GM12878 (cell line): Measurements from ENCODE around the gene ASB4. TPM values are rescaled to one million over a fixed set of nuclear protein-coding genes. Genes with fewer than 3 reads are reported as not detected.

Source experiments
- ATAC-seq: fragments of 200-7000 bp; cut with Tn5 transposase; 3 replicates; pipeline ENCODE4 v1.9.1; 2020; ENCODE audit warnings: mild to moderate bottlenecking, moderate library complexity
- BruUV-seq: library from RNA; stranded (reverse); fragments of 400-500 nt; replicated peaks from 2 replicates; lab custom pipeline; 2021; lab: Mats Ljungman, UMichigan
- CTCF ChIA-PET: fragments of 300-600 bp; sonication (Branson Sonifier 250); formaldehyde crosslinking; extraction: SDS; loops from one replicate; lab custom pipeline; 2021; ENCODE audit warnings: inconsistent platforms; lab: Yijun Ruan, JAX
- POLR2A ChIA-PET: fragments of 350-600 bp; formaldehyde crosslinking; extraction: SDS; loops from one replicate; lab custom pipeline; 2021; ENCODE audit warnings: inconsistent platforms; lab: Charles Lee
- RAD21 ChIA-PET: fragments of 300-600 bp; sonication (Branson Sonifier 250); formaldehyde crosslinking; loops from one replicate; lab custom pipeline; 2023; ENCODE audit warnings: antibody characterized with exemption; ENCODE audit not compliant: unreplicated experiment; lab: Charles Lee
- SMC1A ChIA-PET: fragments of 300-600 bp; sonication (Branson Sonifier 250); formaldehyde crosslinking; loops from one replicate; lab custom pipeline; 2023; ENCODE audit not compliant: unreplicated experiment, uncharacterized antibody; lab: Charles Lee
- DNase-seq: peaks from one replicate; pipeline ENCODE4 v3.0.0-alpha.2; 2011; ENCODE audit warnings: low read depth, low spot score
- FAIRE-seq: peaks from 3 replicates; lab custom pipeline; 2011; peaks lifted over from hg19 to GRCh38; lab: Jason Lieb, UNC
- H2AFZ ChIP-seq: 2 replicates; pipeline ENCODE4 v1.6.0; 2011; ENCODE audit warnings: low read depth, low read length, control low read depth; ENCODE audit not compliant: control insufficient read depth
- H3K27ac ChIP-seq: 2 replicates; pipeline ENCODE4 v1.5.1; 2011; ENCODE audit warnings: control low read depth; ENCODE audit not compliant: control insufficient read depth, insufficient read depth
- H3K27me3 ChIP-seq, 2 experiments: replicated peaks in 1 of 2; 2 replicates each; pipeline versions ENCODE4 v1.6.0 to v1.6.1; 2011; ENCODE audit warnings: low read length in 1 of 2; ENCODE audit not compliant: control insufficient read depth in 2 of 2, insufficient read depth in 2 of 2
- H3K36me3 ChIP-seq, 2 experiments: 2 replicates each; pipeline ENCODE4 v1.5.1; 2011; ENCODE audit warnings: low read length in 1 of 2; ENCODE audit not compliant: control insufficient read depth in 2 of 2, insufficient read depth in 2 of 2
- H3K4me1 ChIP-seq: 2 replicates; pipeline ENCODE4 v1.6.1; 2011; ENCODE audit warnings: mild to moderate bottlenecking, low read length, moderate library complexity, mixed read lengths; ENCODE audit not compliant: control insufficient read depth, insufficient read depth
- H3K4me2 ChIP-seq: 2 replicates; pipeline ENCODE4 v1.6.0; 2011; ENCODE audit warnings: control low read depth; ENCODE audit not compliant: control insufficient read depth, insufficient read depth
- H3K4me3 ChIP-seq: fragments of 200-600 bp; sonication (generic); 2 replicates; pipeline ENCODE4 v1.5.1; 2016
- H3K79me2 ChIP-seq: 2 replicates; pipeline ENCODE4 v1.6.0; 2011; ENCODE audit warnings: low read length; ENCODE audit not compliant: control insufficient read depth, insufficient read depth
- H3K9ac ChIP-seq: 2 replicates; pipeline ENCODE4 v1.8.0; 2011; ENCODE audit warnings: low read length, control low read depth, mixed read lengths; ENCODE audit not compliant: control insufficient read depth, insufficient read depth
- H3K9me3 ChIP-seq: replicated peaks from 3 replicates; pipeline ENCODE4 v1.5.1; 2011; ENCODE audit warnings: mild to moderate bottlenecking, low read length; ENCODE audit not compliant: control insufficient read depth, insufficient read depth
- H4K20me1 ChIP-seq: 2 replicates; pipeline ENCODE4 v1.6.0; 2011; ENCODE audit not compliant: control insufficient read depth, insufficient read depth
- ATF3 ChIP-seq: IDR thresholded peaks from 2 replicates; pipeline ENCODE4 v1.6.1; 2011; ENCODE audit warnings: low read depth, mild to moderate bottlenecking, low read length, moderate library complexity, borderline replicate concordance; ENCODE audit errors: extremely low read depth
- CEBPZ ChIP-seq: fragments of 150-350 bp; IDR thresholded peaks from 2 replicates; pipeline ENCODE4 v1.6.1; 2016; ENCODE audit warnings: low read depth, low read length
- DPF2 ChIP-seq: fragments of 450-650 bp; IDR thresholded peaks from 2 replicates; pipeline ENCODE4 v1.6.1; 2017; ENCODE audit warnings: mild to moderate bottlenecking
- ESRRA ChIP-seq: IDR thresholded peaks from 2 replicates; pipeline ENCODE4 v1.6.1; 2012; ENCODE audit warnings: mild to moderate bottlenecking, low read length, improper control_type of control experiment
- IRF5 ChIP-seq: fragments of 450-650 bp; IDR thresholded peaks from 2 replicates; pipeline ENCODE4 v1.6.1; 2017; ENCODE audit warnings: borderline replicate concordance
- NFYA ChIP-seq: IDR thresholded peaks from 2 replicates; pipeline ENCODE4 v1.6.1; 2011; ENCODE audit warnings: low read depth, mild to moderate bottlenecking, low read length, improper control_type of control experiment, borderline replicate concordance
- POLR2A ChIP-seq: IDR thresholded peaks from 2 replicates; pipeline ENCODE4 v1.6.1; 2011; ENCODE audit warnings: low read depth, mild to moderate bottlenecking, low read length
- RUNX3 ChIP-seq: IDR thresholded peaks from 2 replicates; pipeline ENCODE4 v1.6.1; 2012; ENCODE audit warnings: low read length, inconsistent platforms
- STAT3 ChIP-seq: IDR thresholded peaks from 2 replicates; pipeline ENCODE4 v1.6.1; 2011; ENCODE audit warnings: low read depth, low read length, improper control_type of control experiment
- USF1 ChIP-seq: IDR thresholded peaks from 2 replicates; pipeline ENCODE4 v1.6.1; 2011; ENCODE audit warnings: borderline replicate concordance, low read depth, mild to moderate bottlenecking, moderate library complexity, mixed read lengths, low read length; ENCODE audit not compliant: insufficient read depth; ENCODE audit errors: extremely low read length
- ZNF207 ChIP-seq: fragments of 450-650 bp; IDR thresholded peaks from 2 replicates; pipeline ENCODE4 v1.6.1; 2014; ENCODE audit warnings: antibody characterized with exemption, mild to moderate bottlenecking, borderline replicate concordance
- WGBS: methylation state at CpG from one replicate; pipeline ENCODE4 v1.1.6; 2016; ENCODE audit warnings: low lambda C conversion rate; ENCODE audit not compliant: insufficient replicate concordance, insufficient coverage; ENCODE audit errors: missing lambda C conversion rate; 5-methylcytosine and 5-hydroxymethylcytosine counted together
- in situ Hi-C: fragments of 300-500 bp; cut with MboI; formaldehyde crosslinking; loops from 9 replicates; pipeline ENCODE4 v1.14.3; 2018; ENCODE audit warnings: mixed read lengths
- intact Hi-C: fragments of 100-400 bp; cut with micrococcal nuclease; formaldehyde crosslinking; loops from one replicate; pipeline ENCODE4 v1.14.2; 2022; ENCODE audit not compliant: unreplicated experiment
- polyA plus RNA-seq, 11 experiments: library from polyadenylated mRNA; depleted of rRNA in 4 of 11; unstranded in 6 of 11; stranded (reverse) in 5 of 11; fragments of >200 nt; fragmentation: Nextera tagmentation in 4 of 11; fragmentation: Illumina TruSeq in 1 of 11; extraction: Ambion mirVana in 4 of 11; extraction: Trizol in 1 of 11; gene quantifications; 1 replicate in 1 of 11; 2 replicates in 10 of 11; pipeline versions ENCODE4 v1.2.1 to v1.2.3, GENCODE V29; 2011 to 2016; ENCODE audit warnings: inconsistent platforms in 2 of 11, missing spikeins in 2 of 11, low read depth in 1 of 11
- total RNA-seq, 4 experiments: library from RNA; depleted of rRNA in 3 of 4; stranded (reverse); fragments of >200 nt in 3 of 4; fragmentation: Illumina TruSeq in 1 of 4; extraction: Trizol in 1 of 4; gene quantifications; 2 replicates each; pipeline versions ENCODE4 v1.2.1 to v1.2.3, GENCODE V29; 2013 to 2021

ASB4 gene
- total and polyA plus RNA-seq, 10 of the 15 experiments (the other 5 are each of a cell fraction or from before 2014, with no cell fraction given): 0.12 to 1.1 TPM; not detected in 8

GRCh38 chr7:95560674-95561073 is 74.9 kb downstream of the ASB4 start:
- TF ChIP-seq ESRRA: no peak
- no peak for TF ChIP-seq DPF2
- no peak for TF ChIP-seq POLR2A
- H3K9me3 ChIP-seq: no peaks in the 10 kb centered on the region
- intact Hi-C loops: no loop called here
- DNase-seq (no peak), ATAC-seq (no peak), FAIRE-seq (no peak)
- BruUV-seq: no TSS peak
- no peak overlapping the region for H3K4me3 ChIP-seq
- no peak overlapping the region for H3K9ac ChIP-seq
- no peaks in the 10 kb centered on the region for H4K20me1 ChIP-seq
- CTCF ChIA-PET: interaction anchor here (0.9 to 1.3 kb wide), 2 partner anchors 33 to 49 kb away, joined by 3 read pairs; no protein-coding TSS in a partner anchor
- POLR2A ChIA-PET: no interaction called here
- SMC1A ChIA-PET: interaction anchor here (0.6 kb wide), 2 partner anchors 39 to 442 kb away, joined by 3 read pairs; no protein-coding TSS in a partner anchor
- H3K4me1 ChIP-seq: no peaks in the 10 kb centered on the region
- no peak overlapping the region for H3K4me2 ChIP-seq
- no peak overlapping the region for H2AFZ ChIP-seq
- H3K79me2 ChIP-seq: no peaks in the 10 kb centered on the region
- in situ Hi-C loops: no loop called here
- H3K27ac ChIP-seq: no peak overlapping the region
- H3K27me3 ChIP-seq: no peaks in the 10 kb centered on the region; a peak in 1 of 4 replicates
- H3K36me3 ChIP-seq: no peaks in the 10 kb centered on the region
- RAD21 ChIA-PET: interaction anchor here (1.0 kb wide), 1 partner anchor 49 kb away, joined by 3 read pairs; no protein-coding TSS in a partner anchor
- WGBS: 2% methylated on average over 2 of the region's 2 CpGs

GRCh38 chr7:95569720-95570119 is 84.0 kb downstream of the ASB4 start:
- H3K27me3 ChIP-seq: no peaks in the 10 kb centered on the region
- ATAC-seq: no peak
- ChIA-PET SMC1A (interaction anchor here (0.7 to 1.8 kb wide), 6 partner anchors 11 to 1665 kb away, joined by 3 to 5 read pairs (median 4); no protein-coding TSS in a partner anchor), RAD21 (no interaction called here), CTCF (interaction anchor here (1.4 to 2.0 kb wide), 2 partner anchors 117 to 153 kb away, joined by 3 to 6 read pairs; no protein-coding TSS in a partner anchor), POLR2A (no interaction called here)
- H3K4me2 ChIP-seq: no peak overlapping the region
- no peak overlapping the region for H3K4me3 ChIP-seq
- no peak overlapping the region for H3K9ac ChIP-seq
- intact Hi-C loops (no loop called here), in situ Hi-C loops (no loop called here)
- no peaks in the 10 kb centered on the region for H3K4me1 ChIP-seq
- H3K36me3 ChIP-seq: no peaks in the 10 kb centered on the region
- H2AFZ ChIP-seq: no peak overlapping the region
- no TSS peak for BruUV-seq
- no peaks in the 10 kb centered on the region for H3K79me2 ChIP-seq
- no peak for DNase-seq
- WGBS: 35% methylated on average over 2 of the region's 2 CpGs
- no peak for FAIRE-seq
- H3K27ac ChIP-seq: no peak overlapping the region
- no peaks in the 10 kb centered on the region for H4K20me1 ChIP-seq
- H3K9me3 ChIP-seq: no peaks in the 10 kb centered on the region
- TF ChIP-seq ZNF207 (no peak), RUNX3 (no peak), POLR2A (no peak), CEBPZ (no peak), NFYA (no peak), USF1 (no peak), STAT3 (no peak), IRF5 (no peak), ESRRA (no peak), ATF3 (no peak)
